Right renal pelvis (tissue), 4 donors: ENCODE measurements around the gene MTSS2. TPM values are rescaled to one million over a fixed set of nuclear protein-coding genes. Genes with fewer than 3 reads are reported as not detected.

Source experiments
- DNase-seq, 4 donors: peaks; one replicate each; pipeline ENCODE4 v3.0.0-alpha.2; 2013; ENCODE audit warnings: low read depth in 4 of 4, low spot score in 3 of 4, missing footprints in 1 of 4
- polyA plus RNA-seq, 4 donors: library from polyadenylated mRNA; unstranded; fragments of 120-200 nt; gene quantifications; one replicate each; pipeline ENCODE4 v1.2.1, GENCODE V29; 2013; ENCODE audit not compliant: insufficient read length in 4 of 4

Gene MTSS2
- polyA plus RNA-seq, 4 donors, result 37.9 to 51.0 (median 40.5) TPM

DNA sequence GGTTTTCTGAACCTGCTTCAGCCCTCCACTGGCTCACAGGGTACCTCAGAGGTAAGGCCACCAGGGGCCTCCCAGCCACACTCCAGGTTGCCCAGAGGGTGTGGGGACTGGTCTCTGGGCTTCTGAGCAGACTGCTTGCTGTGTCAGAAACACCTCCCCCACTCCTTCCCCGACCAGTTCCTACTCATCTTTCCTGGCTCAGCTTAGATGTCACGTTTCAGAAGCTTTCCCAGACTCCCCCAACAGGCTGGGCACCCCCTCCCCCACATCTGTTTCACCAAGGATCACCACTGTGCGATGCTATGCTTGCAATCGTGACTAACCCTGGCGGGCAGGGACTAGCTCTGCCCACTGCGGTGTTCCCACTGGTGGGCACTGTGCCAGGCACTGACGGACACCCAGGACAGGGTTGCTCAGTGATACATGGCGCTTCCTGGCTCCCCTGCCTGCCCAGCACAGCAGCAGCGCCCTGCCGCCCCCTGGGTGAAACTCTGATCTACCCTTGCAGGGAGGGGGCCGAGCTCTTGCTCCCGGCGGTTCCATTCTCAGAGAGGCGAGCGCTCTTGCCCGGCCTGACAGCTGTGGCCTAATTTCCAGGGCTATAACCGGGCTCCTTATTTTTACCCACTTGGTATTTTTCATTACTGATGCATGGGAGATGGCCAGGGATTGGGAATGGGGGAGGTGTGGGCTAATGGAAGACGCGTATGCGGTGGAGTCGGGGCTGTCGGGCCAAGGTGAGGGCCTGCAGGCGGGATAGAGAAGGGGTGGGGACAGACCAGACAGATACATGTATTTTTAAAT is 29.4 kb upstream of the MTSS2 start:
- DNase-seq, result peak in 3 of 4 donors; percentile 78 to 82 (median 79)

DNA sequence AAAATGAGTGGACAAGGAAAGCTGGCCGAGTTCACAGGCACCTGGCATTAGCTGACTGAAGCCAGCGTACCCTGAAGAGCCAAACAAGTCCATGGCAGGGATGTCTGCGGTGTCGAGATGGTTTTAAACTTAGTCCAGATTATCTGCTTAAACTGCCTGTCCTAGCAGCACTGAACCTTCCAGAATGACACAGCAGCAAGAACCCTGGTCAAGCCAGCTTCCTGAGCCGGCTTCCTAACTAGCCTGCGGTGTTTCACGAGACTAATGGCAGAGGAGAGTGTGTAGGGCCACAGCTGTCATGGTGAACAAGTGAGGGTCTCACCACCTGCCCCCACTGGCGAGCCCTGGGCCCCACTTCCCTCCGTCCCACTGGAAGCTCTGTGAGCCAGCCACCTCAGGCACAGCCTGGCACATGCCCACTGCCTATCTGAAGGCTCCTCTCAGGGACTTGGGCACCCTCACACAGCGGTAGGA is 28.8 kb upstream of the MTSS2 start:
- DNase-seq, result no peak

GRCh38 chr16:70713824-70714223 is 28.0 kb upstream of the MTSS2 start:
- no peak for DNase-seq

DNA sequence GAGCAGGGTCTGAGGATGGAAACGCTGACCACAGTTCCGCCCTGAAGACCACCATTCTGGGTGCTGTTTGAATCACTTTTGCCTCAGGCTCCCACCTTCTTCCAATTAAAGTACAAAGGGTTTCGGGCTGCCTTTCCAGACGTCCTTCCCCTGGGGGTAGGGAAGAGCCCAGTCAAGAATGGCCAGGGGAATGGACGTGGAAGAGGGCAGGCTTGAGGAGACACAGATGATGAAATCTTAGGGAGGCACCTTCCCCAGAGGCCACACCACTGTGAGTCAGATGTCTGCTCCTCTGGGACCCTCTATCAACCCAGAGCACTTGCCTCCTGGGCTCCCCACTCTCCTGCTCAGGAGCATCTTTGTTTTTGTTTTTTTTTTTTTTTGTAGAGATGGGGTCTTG is 27.5 kb upstream of the MTSS2 start:
- no peak for DNase-seq

DNA sequence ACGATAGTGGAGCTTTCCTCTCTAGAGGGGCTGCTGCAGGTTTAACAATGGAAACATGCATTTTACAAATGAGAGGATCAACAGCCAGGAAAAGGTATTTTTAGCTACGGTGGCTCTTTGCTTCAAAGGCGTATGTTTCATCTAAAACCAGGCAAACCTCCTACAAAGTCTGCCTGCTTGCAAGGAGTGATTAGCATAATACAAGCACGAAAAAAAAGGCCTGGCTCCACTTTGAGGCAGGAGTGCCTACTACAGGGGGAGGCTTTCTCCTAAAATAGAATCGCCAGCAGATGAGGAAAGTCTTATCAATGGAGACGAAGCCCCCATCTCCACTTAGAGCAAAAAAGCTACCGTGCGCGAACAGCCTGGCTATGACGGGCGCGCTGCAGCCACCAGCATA is 27.1 kb upstream of the MTSS2 start:
- no peak for DNase-seq

DNA sequence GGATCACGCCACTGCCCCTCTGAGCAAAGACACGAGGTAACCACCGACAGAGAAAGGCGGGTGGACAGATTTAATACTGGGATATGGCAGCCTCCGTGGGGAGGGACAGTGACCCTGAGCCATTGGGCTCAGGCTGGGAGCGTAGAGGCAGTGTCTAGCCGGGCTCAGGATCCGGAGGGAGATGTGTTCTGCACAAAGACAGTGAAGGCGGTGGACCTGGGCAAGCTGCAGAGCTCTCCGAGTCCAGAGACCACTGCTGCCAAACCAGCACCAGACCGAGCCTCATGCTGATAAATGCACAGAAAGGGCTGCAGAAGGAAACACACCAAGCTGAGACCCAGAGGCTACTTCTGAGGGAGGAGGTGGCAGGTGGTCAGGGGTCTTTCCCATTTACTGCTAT is 26.5 kb upstream of the MTSS2 start:
- DNase-seq, result no peak

GRCh38 chr16:70711211-70712031 is 25.6 kb upstream of the MTSS2 start:
- DNase-seq, result no peak

- no peak for DNase-seq
Observed at GRCh38 chr16:70710422-70711210, 24.8 kb upstream of the MTSS2 start.

DNA sequence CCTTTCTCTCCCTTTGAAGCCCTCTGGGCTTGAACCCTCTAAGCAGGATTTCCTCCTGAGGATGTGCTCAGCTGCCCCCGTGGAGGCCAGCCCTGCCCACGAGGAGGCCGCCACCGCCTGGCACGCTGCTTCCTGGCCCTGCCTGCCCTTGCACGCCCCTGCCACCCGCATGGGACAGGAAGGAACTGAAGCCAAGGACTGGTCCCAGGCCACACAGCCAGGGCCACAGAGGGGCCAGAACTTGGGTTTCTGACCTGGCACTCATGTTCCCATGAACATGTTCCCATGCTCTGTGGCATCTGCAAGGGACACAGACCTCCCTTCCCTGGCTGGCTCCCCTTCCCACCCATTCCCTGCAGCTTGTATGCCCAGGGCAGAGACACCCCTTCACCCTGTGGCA is 24.1 kb upstream of the MTSS2 start:
- DNase-seq, result no peak

- DNase-seq, result no peak
Observed at GRCh38 chr16:70709457-70709856, 23.6 kb upstream of the MTSS2 start.

- no peak for DNase-seq
Observed at GRCh38 chr16:70708366-70709246, 22.8 kb upstream of the MTSS2 start.

- DNase-seq, result no peak
Observed at GRCh38 chr16:70706948-70707465, 21.2 kb upstream of the MTSS2 start.

GRCh38 chr16:70705056-70705455 is 19.2 kb upstream of the MTSS2 start:
- DNase-seq, result no peak

DNA sequence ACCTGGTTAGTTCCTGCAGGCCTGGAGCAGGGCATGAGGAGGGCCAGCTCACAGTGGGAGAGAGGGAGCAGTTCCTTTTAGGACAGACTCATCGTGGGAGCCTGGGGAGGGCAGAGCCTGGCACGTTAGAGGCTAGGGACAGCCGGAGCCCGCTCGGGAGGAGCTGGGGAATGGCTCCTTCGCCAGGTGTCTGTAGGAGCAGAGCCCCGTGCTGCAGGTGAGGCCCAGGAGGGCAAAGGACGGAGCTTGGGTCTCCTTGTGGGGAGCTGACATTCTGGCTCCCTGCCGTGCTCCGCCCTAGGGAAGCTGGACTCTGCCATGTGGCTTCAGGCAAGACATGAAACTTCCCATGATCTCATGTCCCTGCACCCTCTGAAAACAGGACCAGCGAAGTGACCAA is 18.7 kb upstream of the MTSS2 start:
- no peak for DNase-seq

DNA sequence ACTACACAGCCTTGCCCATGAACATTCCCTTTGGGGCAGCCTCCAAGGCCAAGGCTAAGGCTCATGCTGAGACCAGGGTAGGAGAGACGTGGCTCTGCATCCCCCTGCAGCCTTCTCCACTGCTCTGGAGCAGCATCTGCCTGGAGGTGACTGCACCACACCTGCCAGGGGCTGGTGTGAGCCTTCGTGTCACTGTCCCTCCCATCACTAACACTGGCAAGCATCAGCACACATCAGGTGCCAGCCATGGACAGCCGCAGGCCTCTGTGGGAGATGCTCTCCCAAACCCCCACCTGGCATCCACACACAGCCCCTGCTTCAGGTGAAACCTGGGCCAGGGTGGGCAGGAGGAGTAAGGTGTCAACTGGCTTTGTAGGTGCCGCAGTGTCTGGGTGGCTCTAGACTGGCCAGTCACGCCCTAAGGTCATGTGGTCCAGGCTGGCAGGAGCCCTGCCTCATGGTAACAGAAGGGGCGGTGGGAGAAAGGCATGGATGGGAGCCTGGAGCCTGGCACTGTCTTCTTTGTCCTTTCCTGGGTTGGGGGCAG is 18.1 kb upstream of the MTSS2 start:
- DNase-seq, result no peak

DNA sequence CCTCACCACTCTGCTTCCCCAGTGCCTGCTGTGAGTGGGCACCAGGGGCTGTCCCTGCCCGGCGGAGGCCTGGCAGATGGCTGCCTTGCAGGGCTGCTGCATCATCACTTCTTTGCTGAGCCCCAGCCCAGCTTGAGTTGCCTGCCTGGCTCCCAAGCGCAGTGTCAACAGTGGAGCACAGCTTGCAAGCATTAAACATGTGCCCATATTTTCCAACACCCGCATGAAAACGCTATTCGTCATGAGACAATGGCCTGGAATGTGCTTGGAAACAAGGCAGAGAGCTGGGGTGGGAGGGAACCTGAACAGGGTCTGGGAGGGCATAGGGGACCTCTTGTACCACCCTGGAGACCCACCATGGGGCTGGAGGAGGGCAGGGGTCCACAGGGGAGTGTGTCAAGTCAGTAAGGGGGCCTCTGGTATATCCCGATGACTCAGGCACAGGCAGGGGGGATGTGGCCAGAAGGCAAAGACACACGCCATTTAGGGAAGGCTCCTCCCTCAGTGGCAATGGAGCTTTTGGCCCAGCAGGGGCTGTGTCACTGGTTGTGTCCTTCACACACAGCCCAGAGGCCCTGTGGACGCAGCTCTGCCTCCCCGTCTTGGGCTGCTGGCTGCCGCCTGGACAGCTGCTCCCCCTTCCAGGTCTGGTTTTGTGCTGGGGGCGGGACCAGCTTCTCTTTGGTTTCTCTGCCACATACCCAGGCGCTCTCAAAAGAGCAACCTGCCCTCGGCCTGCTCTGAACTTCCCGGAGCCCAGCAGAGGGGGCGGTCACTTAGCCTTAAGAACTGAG is 17.4 kb upstream of the MTSS2 start:
- no peak for DNase-seq

DNA sequence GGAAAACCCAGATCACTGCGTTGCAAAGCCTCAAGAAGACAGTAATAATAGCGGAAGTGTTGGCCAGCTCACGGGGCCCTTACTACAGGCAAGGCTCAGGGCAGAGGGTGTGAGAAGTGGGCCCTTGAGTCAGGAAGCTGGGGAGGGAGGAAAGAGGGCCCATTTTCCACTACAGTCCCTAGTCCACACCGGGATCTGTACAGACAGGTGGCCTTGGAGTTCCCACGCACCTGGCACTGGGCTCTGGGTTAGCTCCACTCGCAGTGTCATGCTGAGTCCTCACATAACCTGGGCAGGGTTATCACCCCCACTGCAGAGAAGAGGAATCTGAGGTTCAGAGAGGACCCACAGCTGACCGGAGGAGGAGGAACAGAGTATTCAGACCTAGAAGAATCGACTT is 16.8 kb upstream of the MTSS2 start:
- DNase-seq, result no peak

- no peak for DNase-seq
Observed at GRCh38 chr16:70701998-70702397, 16.1 kb upstream of the MTSS2 start.

DNA sequence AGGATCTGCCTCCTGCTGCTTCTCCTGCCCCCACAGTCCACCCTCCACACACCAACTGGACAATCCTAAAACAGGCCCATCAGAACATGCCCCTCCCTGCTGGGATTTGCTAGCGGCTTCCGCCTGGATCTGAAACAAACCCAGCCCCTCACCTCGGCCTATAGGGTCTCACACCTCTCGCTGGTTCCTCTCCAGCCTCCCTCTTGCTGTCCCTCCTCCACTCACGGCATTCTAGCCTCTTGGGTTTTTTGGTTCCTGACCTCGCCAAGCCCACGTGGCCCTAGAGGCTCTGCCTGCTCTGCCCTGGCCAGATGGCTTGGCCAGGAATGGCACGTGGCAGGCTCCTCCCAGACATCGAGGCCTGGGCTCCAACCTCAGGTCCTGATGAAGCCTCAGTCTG is 15.7 kb upstream of the MTSS2 start:
- no peak for DNase-seq
